Stimulated activated naive B cell treated with anti-CD40 and anti-IgM and Interleukin-4, amounts not matched to agents 10 μg/mL and 1 μg/mL and 100 μg/mL, for 72 hours (primary cell): Measurements from ENCODE around the gene TMSB10.
"Not testable (repeated sequence)": the region's sequence is repeated elsewhere in the genome, so short reads cannot be mapped to it uniquely, and the experiment has no call there.

Experiments
- ATAC-seq, 2 donors: fragments of 150-1000 bp; cut with Tn5 transposase; replicated peaks; 2 replicates each; pipeline ENCODE4 v1.10.0; 2021; ENCODE audit warnings: moderate library complexity in 1 of 2
- DNase-seq: peaks from one replicate; pipeline ENCODE4 v3.0.0; 2021
- H3K27ac Mint-ChIP-seq: one replicate; pipeline ENCODE4 v1.8.0; 2022; ENCODE audit warnings: mild to moderate bottlenecking, mixed read lengths
- H3K27me3 Mint-ChIP-seq, 2 donors: one replicate each; pipeline ENCODE4 v1.8.0; 2022; ENCODE audit warnings: mixed read lengths in 2 of 2
- H3K36me3 Mint-ChIP-seq, 2 donors: one replicate each; pipeline ENCODE4 v1.8.0; 2022; ENCODE audit warnings: mixed read lengths in 2 of 2, mild to moderate bottlenecking in 1 of 2
- H3K4me1 Mint-ChIP-seq, 2 donors: one replicate each; pipeline ENCODE4 v1.8.0; 2022; ENCODE audit warnings: mixed read lengths in 2 of 2, mild to moderate bottlenecking in 1 of 2
- H3K4me3 Mint-ChIP-seq, 2 donors: one replicate each; pipeline ENCODE4 v1.8.0; 2022; ENCODE audit warnings: mild to moderate bottlenecking in 2 of 2, mixed read lengths in 2 of 2, moderate library complexity in 1 of 2
- H3K9me3 Mint-ChIP-seq, 2 donors: one replicate each; pipeline ENCODE4 v1.8.0; 2022; ENCODE audit warnings: mixed read lengths in 2 of 2, mild to moderate bottlenecking in 1 of 2

TMSB10 gene

GRCh38 chr2:84902526-84902925 is 2.9 kb upstream of the TMSB10 start:
- peaks cover 0 to under 1% of the 10 kb centered on the region in 2 donors for H3K9me3 Mint-ChIP-seq
- peaks cover 15 to 17% of the 10 kb centered on the region in 2 donors for H3K36me3 Mint-ChIP-seq
- peaks cover 29 to 58% of the 10 kb centered on the region in 2 donors for H3K4me1 Mint-ChIP-seq
- no peak overlapping the region for H3K27ac Mint-ChIP-seq
- no peaks in the 10 kb centered on the region for H3K27me3 Mint-ChIP-seq
- ATAC-seq: no peak
- DNase-seq: no peak
- H3K4me3 Mint-ChIP-seq: no peak overlapping the region

GRCh38 chr2:84904151-84904550 is 1.3 kb upstream of the TMSB10 start:
- Mint-ChIP-seq H3K4me3 (peak overlapping the region; percentile 54 to 95), H3K4me1 (peaks cover 30 to 62% of the 10 kb centered on the region in 2 donors), H3K36me3 (peaks cover 20 to 22% of the 10 kb centered on the region in 2 donors), H3K27me3 (no peaks in the 10 kb centered on the region), H3K9me3 (peaks cover 1 to 3% of the 10 kb centered on the region in 2 donors), H3K27ac (peak overlapping the region; percentile 34)
- ATAC-seq (no peak), DNase-seq (no peak)

- peaks cover 7 to 8% of the 10 kb centered on the region in 2 donors for H3K9me3 Mint-ChIP-seq
- H3K4me1 Mint-ChIP-seq: peaks cover 36 to 67% of the 10 kb centered on the region in 2 donors
- no peak for ATAC-seq
- peaks cover 25 to 28% of the 10 kb centered on the region in 2 donors for H3K36me3 Mint-ChIP-seq
- peak overlapping the region; percentile 95 to 97 for H3K4me3 Mint-ChIP-seq
- H3K27ac Mint-ChIP-seq: peak overlapping the region; percentile 63
- no peaks in the 10 kb centered on the region for H3K27me3 Mint-ChIP-seq
- DNase-seq: no peak
Measured at GRCh38 chr2:84904717-84905174, 710 bp upstream of the TMSB10 start.

GRCh38 chr2:84906108-84906899 is 848 bp downstream of the TMSB10 start:
- Mint-ChIP-seq H3K4me1 (peaks cover 35 to 65% of the 10 kb centered on the region in 2 donors), H3K27ac (peak overlapping the region; percentile 95), H3K27me3 (no peaks in the 10 kb centered on the region), H3K36me3 (peaks cover 28 to 32% of the 10 kb centered on the region in 2 donors), H3K4me3 (peak overlapping the region; percentile 95 to 97), H3K9me3 (peaks cover 11% of the 10 kb centered on the region in 2 donors)
- no peak for DNase-seq
- ATAC-seq: peak; percentile 29 to 31

GRCh38 chr2:84906900-84907714 is 1.7 kb downstream of the TMSB10 start:
- H3K36me3 Mint-ChIP-seq: peaks cover 28 to 32% of the 10 kb centered on the region in 2 donors
- peaks cover 11% of the 10 kb centered on the region in 2 donors for H3K9me3 Mint-ChIP-seq
- no peaks in the 10 kb centered on the region for H3K27me3 Mint-ChIP-seq
- H3K27ac Mint-ChIP-seq: peak overlapping the region; percentile 95
- H3K4me3 Mint-ChIP-seq: peak overlapping the region; percentile 95 to 97
- peak; percentile 58 to 59 for ATAC-seq
- H3K4me1 Mint-ChIP-seq: peaks cover 37 to 62% of the 10 kb centered on the region in 2 donors
- DNase-seq: no peak

GRCh38 chr2:84908948-84909713 is 3.7 kb downstream of the TMSB10 start:
- Mint-ChIP-seq H3K9me3 (peaks cover 11% of the 10 kb centered on the region in 2 donors), H3K27me3 (no peaks in the 10 kb centered on the region), H3K36me3 (peaks cover 28 to 32% of the 10 kb centered on the region in 2 donors), H3K4me3 (peak overlapping the region in 1 of 2 donors; percentile 21), H3K27ac (peak overlapping the region; percentile 25), H3K4me1 (peaks cover 33 to 54% of the 10 kb centered on the region in 2 donors)
- DNase-seq (no peak), ATAC-seq (peak in 1 of 2 donors; percentile 12)

- H3K27ac Mint-ChIP-seq: no peak overlapping the region
- ATAC-seq (no peak), DNase-seq (no peak)
- peaks cover 11% of the 10 kb centered on the region in 2 donors for H3K9me3 Mint-ChIP-seq
- no peak overlapping the region for H3K4me3 Mint-ChIP-seq
- peaks cover 23 to 30% of the 10 kb centered on the region in 2 donors for H3K36me3 Mint-ChIP-seq
- H3K4me1 Mint-ChIP-seq: peaks cover 30 to 44% of the 10 kb centered on the region in 2 donors
- no peaks in the 10 kb centered on the region for H3K27me3 Mint-ChIP-seq
Measured at GRCh38 chr2:84911135-84911678, 5.8 kb downstream of the TMSB10 start.

GRCh38 chr2:84912984-84913383 is 7.5 kb downstream of the TMSB10 start:
- H3K4me3 Mint-ChIP-seq: no peak overlapping the region
- peak overlapping the region; percentile 25 for H3K27ac Mint-ChIP-seq
- peaks cover 10 to 15% of the 10 kb centered on the region in 2 donors for H3K36me3 Mint-ChIP-seq
- no peaks in the 10 kb centered on the region for H3K27me3 Mint-ChIP-seq
- no peak for DNase-seq
- peaks cover 9 to 11% of the 10 kb centered on the region in 2 donors for H3K9me3 Mint-ChIP-seq
- peaks cover 21 to 29% of the 10 kb centered on the region in 2 donors for H3K4me1 Mint-ChIP-seq
- ATAC-seq: no peak

GRCh38 chr2:84914334-84914733 is 8.9 kb downstream of the TMSB10 start:
- Mint-ChIP-seq H3K9me3 (peaks cover 6 to 8% of the 10 kb centered on the region in 2 donors), H3K4me1 (peaks cover 17 to 29% of the 10 kb centered on the region in 2 donors), H3K36me3 (peaks cover 6 to 8% of the 10 kb centered on the region in 2 donors), H3K27me3 (no peaks in the 10 kb centered on the region), H3K27ac (no peak overlapping the region), H3K4me3 (no peak overlapping the region)
- no peak for DNase-seq
- ATAC-seq: no peak

- not testable (repeated sequence) for H3K4me3 Mint-ChIP-seq, H3K27me3 Mint-ChIP-seq, H3K36me3 Mint-ChIP-seq, H3K27ac Mint-ChIP-seq, ATAC-seq, DNase-seq, H3K9me3 Mint-ChIP-seq
- peaks cover 21 to 34% of the 10 kb centered on the region in 2 donors for H3K4me1 Mint-ChIP-seq
Measured at GRCh38 chr2:84915675-84916074, 10.2 kb downstream of the TMSB10 start.

GRCh38 chr2:84917821-84918220 is 12.4 kb downstream of the TMSB10 start:
- H3K27ac Mint-ChIP-seq, DNase-seq, H3K9me3 Mint-ChIP-seq, H3K36me3 Mint-ChIP-seq, ATAC-seq, H3K27me3 Mint-ChIP-seq, H3K4me3 Mint-ChIP-seq: not testable (repeated sequence)
- H3K4me1 Mint-ChIP-seq: peaks cover 20 to 31% of the 10 kb centered on the region in 2 donors

- no peak for DNase-seq
- peaks cover 21 to 31% of the 10 kb centered on the region in 2 donors for H3K4me1 Mint-ChIP-seq
- H3K27ac Mint-ChIP-seq: no peak overlapping the region
- ATAC-seq: no peak
- H3K9me3 Mint-ChIP-seq: no peaks in the 10 kb centered on the region
- peak overlapping the region in 1 of 2 donors; percentile 4 for H3K4me3 Mint-ChIP-seq
- H3K36me3 Mint-ChIP-seq: no peaks in the 10 kb centered on the region
- H3K27me3 Mint-ChIP-seq: no peaks in the 10 kb centered on the region
Measured at GRCh38 chr2:84918430-84918829, 13.0 kb downstream of the TMSB10 start.

- Mint-ChIP-seq H3K27ac (peak overlapping the region; percentile 89), H3K27me3 (no peaks in the 10 kb centered on the region), H3K36me3 (no peaks in the 10 kb centered on the region), H3K9me3 (no peaks in the 10 kb centered on the region), H3K4me1 (peaks cover 27 to 39% of the 10 kb centered on the region in 2 donors), H3K4me3 (peak overlapping the region; percentile 63 to 75)
- ATAC-seq (peak; percentile 61 to 69), DNase-seq (no peak)
Measured at GRCh38 chr2:84919885-84920580, 14.6 kb downstream of the TMSB10 start.
